ENCODE results near the gene VILL.

- no peak for TF ChIP-seq EZH2 (optimal IDR thresholded peaks at IDR 0.05; ENCODE audit: low read depth, low read length)
- TF ChIP-seq, protein P1, sequence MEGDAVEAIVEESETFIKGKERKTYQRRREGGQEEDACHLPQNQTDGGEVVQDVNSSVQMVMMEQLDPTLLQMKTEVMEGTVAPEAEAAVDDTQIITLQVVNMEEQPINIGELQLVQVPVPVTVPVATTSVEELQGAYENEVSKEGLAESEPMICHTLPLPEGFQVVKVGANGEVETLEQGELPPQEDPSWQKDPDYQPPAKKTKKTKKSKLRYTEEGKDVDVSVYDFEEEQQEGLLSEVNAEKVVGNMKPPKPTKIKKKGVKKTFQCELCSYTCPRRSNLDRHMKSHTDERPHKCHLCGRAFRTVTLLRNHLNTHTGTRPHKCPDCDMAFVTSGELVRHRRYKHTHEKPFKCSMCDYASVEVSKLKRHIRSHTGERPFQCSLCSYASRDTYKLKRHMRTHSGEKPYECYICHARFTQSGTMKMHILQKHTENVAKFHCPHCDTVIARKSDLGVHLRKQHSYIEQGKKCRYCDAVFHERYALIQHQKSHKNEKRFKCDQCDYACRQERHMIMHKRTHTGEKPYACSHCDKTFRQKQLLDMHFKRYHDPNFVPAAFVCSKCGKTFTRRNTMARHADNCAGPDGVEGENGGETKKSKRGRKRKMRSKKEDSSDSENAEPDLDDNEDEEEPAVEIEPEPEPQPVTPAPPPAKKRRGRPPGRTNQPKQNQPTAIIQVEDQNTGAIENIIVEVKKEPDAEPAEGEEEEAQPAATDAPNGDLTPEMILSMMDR (IDR thresholded peaks at IDR 0.05; ENCODE audit: low read length): no peak
- TF ChIP-seq EZH2phosphoT487 (IDR thresholded peaks at IDR 0.05; ENCODE audit: low read length): no peak
These were observed 8.3 kb upstream of the VILL start for GRCh38 chr3:37982331-37982730.
